Thymus (tissue), 11 donors: ENCODE data around the gene ZNF618. TPM values are rescaled to one million over a fixed set of nuclear protein-coding genes. Genes with fewer than 3 reads are reported as not detected.

Source experiments
- DNase-seq, 9 donors: peaks; one replicate each; pipeline ENCODE4 v3.0.0-alpha.2; 2013; ENCODE audit warnings: low spot score in 9 of 9, low read depth in 6 of 9, missing footprints in 1 of 9
- H3K27ac ChIP-seq, 2 donors: one replicate each; pipeline ENCODE4 v1.5.1; 2013; ENCODE audit warnings: control low read depth in 1 of 2, low read depth in 1 of 2, low read length in 1 of 2, mild to moderate bottlenecking in 1 of 2, moderate library complexity in 1 of 2
- H3K27me3 ChIP-seq, 2 donors: one replicate each; pipeline ENCODE4 v1.5.1; 2013; ENCODE audit warnings: low read length in 1 of 2; ENCODE audit not compliant: control insufficient read depth in 2 of 2, insufficient read depth in 1 of 2
- H3K36me3 ChIP-seq, 2 donors: one replicate each; pipeline ENCODE4 v1.5.1; 2013; ENCODE audit warnings: low read length in 1 of 2, mild to moderate bottlenecking in 1 of 2, moderate library complexity in 1 of 2; ENCODE audit not compliant: control insufficient read depth in 2 of 2, insufficient read depth in 2 of 2
- H3K4me1 ChIP-seq, 2 donors: one replicate each; pipeline ENCODE4 v1.5.1; 2013; ENCODE audit warnings: low read length in 2 of 2; ENCODE audit not compliant: control insufficient read depth in 2 of 2, insufficient read depth in 2 of 2
- H3K4me3 ChIP-seq, 2 donors: one replicate each; pipeline ENCODE4 v1.5.1; 2013; ENCODE audit warnings: low read length in 2 of 2, control low read depth in 1 of 2, mild to moderate bottlenecking in 1 of 2
- H3K9me3 ChIP-seq, 2 donors: one replicate each; pipeline ENCODE4 v1.5.1; 2013; ENCODE audit warnings: low read length in 1 of 2, mild to moderate bottlenecking in 1 of 2; ENCODE audit not compliant: control insufficient read depth in 2 of 2, insufficient read depth in 1 of 2
- WGBS: extraction: QIAGEN DNeasy Blood & Tissue Kit; methylation state at CpG from one replicate; pipeline ENCODE4 v1.1.7; 2013; 5-methylcytosine and 5-hydroxymethylcytosine counted together
- polyA plus RNA-seq: library from polyadenylated mRNA; stranded (reverse); fragments of 200-250 nt; gene quantifications from one replicate; pipeline ENCODE4 v1.2.3, GENCODE V29; 2013
- total RNA-seq: library from RNA; stranded (reverse); fragments of 120-200 nt; gene quantifications from one replicate; pipeline ENCODE4 v1.2.4, GENCODE V29; 2013
- donor health status: healthy.

Gene ZNF618
- total and polyA plus RNA-seq, 2 donors, result 1.6 to 1.8 TPM

- Histone ChIP-seq H3K27ac (no peak overlapping the region), H3K4me1 (no peaks in the 10 kb centered on the region), H3K4me3 (no peak overlapping the region), H3K36me3 (no peaks in the 10 kb centered on the region), H3K27me3 (no peaks in the 10 kb centered on the region), H3K9me3 (no peaks in the 10 kb centered on the region)
- DNase-seq, result no peak
- WGBS, result 97% methylated on average over 4 of the region's 4 CpGs
Measured at GRCh38 chr9:114006155-114006550, 130.0 kb downstream of the ZNF618 start.

- no peaks in the 10 kb centered on the region for H3K36me3 ChIP-seq
- no peak overlapping the region for H3K4me3 ChIP-seq
- no peaks in the 10 kb centered on the region for H3K27me3 ChIP-seq
- 88% methylated on average over 10 of the region's 10 CpGs for WGBS
- H3K27ac ChIP-seq, result no peak overlapping the region
- no peaks in the 10 kb centered on the region for H3K4me1 ChIP-seq
- no peaks in the 10 kb centered on the region for H3K9me3 ChIP-seq
- DNase-seq, result no peak
Measured at GRCh38 chr9:114006931-114007691, 131.0 kb downstream of the ZNF618 start.

- no peaks in the 10 kb centered on the region for H3K36me3 ChIP-seq
- 98% methylated on average over 18 of the region's 18 CpGs for WGBS
- no peak for DNase-seq
Measured at GRCh38 chr9:114007991-114008666, 132.0 kb downstream of the ZNF618 start.

GRCh38 chr9:114008667-114009410 lies 132.7 kb downstream of the ZNF618 start:
- no peaks in the 10 kb centered on the region for H3K4me1 ChIP-seq
- H3K27ac ChIP-seq, result no peak overlapping the region
- no peaks in the 10 kb centered on the region for H3K36me3 ChIP-seq
- no peak overlapping the region for H3K4me3 ChIP-seq
- H3K27me3 ChIP-seq, result no peaks in the 10 kb centered on the region
- DNase-seq, result no peak
- no peaks in the 10 kb centered on the region for H3K9me3 ChIP-seq
- 96% methylated on average over 9 of the region's 9 CpGs for WGBS

More at GRCh38 chr9:114007991-114008666, 132.0 kb downstream of the ZNF618 start:
- H3K4me3 ChIP-seq, result no peak overlapping the region
- no peak overlapping the region for H3K27ac ChIP-seq
- H3K27me3 ChIP-seq, result no peaks in the 10 kb centered on the region
- H3K9me3 ChIP-seq, result no peaks in the 10 kb centered on the region
- H3K4me1 ChIP-seq, result no peaks in the 10 kb centered on the region

GRCh38 chr9:114011313-114011712 lies 135.2 kb downstream of the ZNF618 start:
- WGBS, result 96% methylated on average over 9 of the region's 9 CpGs
- DNase-seq, result no peak
- no peak overlapping the region for H3K4me3 ChIP-seq
- H3K27ac ChIP-seq, result no peak overlapping the region
- no peaks in the 10 kb centered on the region for H3K4me1 ChIP-seq
- no peaks in the 10 kb centered on the region for H3K27me3 ChIP-seq
- H3K36me3 ChIP-seq, result no peaks in the 10 kb centered on the region
- no peaks in the 10 kb centered on the region for H3K9me3 ChIP-seq

- H3K9me3 ChIP-seq, result no peaks in the 10 kb centered on the region
- no peaks in the 10 kb centered on the region for H3K27me3 ChIP-seq
- peaks cover 0 to 3% of the 10 kb centered on the region in 2 donors for H3K4me1 ChIP-seq
- over 99% methylated on average over 2 of the region's 2 CpGs for WGBS
- no peak overlapping the region for H3K27ac ChIP-seq
- no peaks in the 10 kb centered on the region for H3K36me3 ChIP-seq
- no peak for DNase-seq
- no peak overlapping the region for H3K4me3 ChIP-seq
Measured at GRCh38 chr9:114012126-114012525, 136.0 kb downstream of the ZNF618 start.

- Histone ChIP-seq H3K9me3 (no peaks in the 10 kb centered on the region), H3K4me3 (no peak overlapping the region), H3K27ac (no peak overlapping the region), H3K4me1 (peaks cover 0 to 13% of the 10 kb centered on the region in 2 donors), H3K27me3 (no peaks in the 10 kb centered on the region), H3K36me3 (peaks cover 0 to 7% of the 10 kb centered on the region in 2 donors)
- DNase-seq, result no peak
Measured at GRCh38 chr9:114014044-114014443, 137.9 kb downstream of the ZNF618 start.

- 97% methylated on average over 2 of the region's 2 CpGs for WGBS
- Histone ChIP-seq H3K4me1 (peaks cover 0 to 13% of the 10 kb centered on the region in 2 donors), H3K27me3 (no peaks in the 10 kb centered on the region), H3K4me3 (no peak overlapping the region), H3K9me3 (no peaks in the 10 kb centered on the region), H3K27ac (no peak overlapping the region), H3K36me3 (peaks cover 0 to 7% of the 10 kb centered on the region in 2 donors)
- DNase-seq, result no peak
Measured at GRCh38 chr9:114015607-114016006, 139.5 kb downstream of the ZNF618 start.

- no peak overlapping the region for H3K27ac ChIP-seq
- no peaks in the 10 kb centered on the region for H3K9me3 ChIP-seq
- no peaks in the 10 kb centered on the region for H3K27me3 ChIP-seq
- WGBS, result 95% methylated on average over 6 of the region's 6 CpGs
- H3K4me3 ChIP-seq, result no peak overlapping the region
- DNase-seq, result no peak
- H3K4me1 ChIP-seq, result peaks cover 0 to 13% of the 10 kb centered on the region in 2 donors
- peaks cover 0 to 7% of the 10 kb centered on the region in 2 donors for H3K36me3 ChIP-seq
Measured at GRCh38 chr9:114016101-114016500, 140.0 kb downstream of the ZNF618 start.
